H9 (cell line): ENCODE measurements around the gene HIC1. TPM values are rescaled to one million over a fixed set of nuclear protein-coding genes. Genes with fewer than 3 reads are reported as not detected.

Experiments
- DNase-seq: peaks from one replicate; pipeline ENCODE4 v3.0.0-alpha.2; 2017
- H2AFZ ChIP-seq: one replicate; pipeline ENCODE4 v1.6.1; 2013; ENCODE audit warnings: mild to moderate bottlenecking, low read length, control low read depth, moderate library complexity
- H2AK5ac ChIP-seq: 2 replicates; pipeline ENCODE4 v1.6.1; 2013; ENCODE audit warnings: low read length, control low read depth, mixed read lengths; ENCODE audit not compliant: insufficient read length
- H2BK120ac ChIP-seq: one replicate; pipeline ENCODE4 v1.6.1; 2013; ENCODE audit warnings: low read depth, mild to moderate bottlenecking, low read length, control low read depth, inconsistent platforms; ENCODE audit not compliant: poor library complexity, severe bottlenecking
- H2BK12ac ChIP-seq: 2 replicates; pipeline ENCODE4 v1.6.1; 2013; ENCODE audit warnings: low read length, control low read depth, mixed read lengths, low read depth; ENCODE audit not compliant: insufficient read length
- H2BK15ac ChIP-seq: 2 replicates; pipeline ENCODE4 v1.6.1; 2013; ENCODE audit warnings: low read depth, low read length, control low read depth
- H2BK20ac ChIP-seq: one replicate; pipeline ENCODE4 v1.6.1; 2013; ENCODE audit warnings: low read depth, mild to moderate bottlenecking, low read length, control low read depth, inconsistent platforms; ENCODE audit not compliant: poor library complexity, severe bottlenecking
- H2BK5ac ChIP-seq: 2 replicates; pipeline ENCODE4 v1.6.1; 2013; ENCODE audit warnings: low read length, control low read depth, mixed read lengths; ENCODE audit not compliant: insufficient read length
- H3K14ac ChIP-seq: 2 replicates; pipeline ENCODE4 v1.6.1; 2013; ENCODE audit warnings: low read length, control low read depth; ENCODE audit not compliant: insufficient read depth
- H3K18ac ChIP-seq: 2 replicates; pipeline ENCODE4 v1.6.1; 2013; ENCODE audit warnings: low read depth, mild to moderate bottlenecking, mixed read lengths, low read length, control low read depth; ENCODE audit not compliant: insufficient read length
- H3K23ac ChIP-seq: 2 replicates; pipeline ENCODE4 v1.6.1; 2013; ENCODE audit warnings: low read length, control low read depth, mixed read lengths, low read depth; ENCODE audit not compliant: insufficient read length
- H3K23me2 ChIP-seq: 2 replicates; pipeline ENCODE4 v1.6.1; 2013; ENCODE audit warnings: low read depth, mild to moderate bottlenecking, mixed read lengths, low read length, control low read depth; ENCODE audit not compliant: insufficient read length, poor library complexity, severe bottlenecking
- H3K27ac ChIP-seq: 2 replicates; pipeline ENCODE4 v1.5.1; 2013; ENCODE audit warnings: low read length, control low read depth, mixed read lengths, low read depth; ENCODE audit not compliant: insufficient read length
- H3K27me3 ChIP-seq: 2 replicates; pipeline ENCODE4 v1.6.1; 2013; ENCODE audit warnings: low read length, control low read depth, inconsistent platforms; ENCODE audit not compliant: insufficient read depth
- H3K4ac ChIP-seq: 2 replicates; pipeline ENCODE4 v1.6.1; 2013; ENCODE audit warnings: low read depth, mild to moderate bottlenecking, control low read depth, inconsistent platforms, low read length, moderate library complexity
- H3K4me1 ChIP-seq: 2 replicates; pipeline ENCODE4 v1.6.1; 2013; ENCODE audit warnings: low read length, control low read depth, inconsistent platforms; ENCODE audit not compliant: insufficient read depth
- H3K4me2 ChIP-seq: 2 replicates; pipeline ENCODE4 v1.6.1; 2013; ENCODE audit warnings: low read length, control low read depth, mixed read lengths; ENCODE audit not compliant: insufficient read length, insufficient read depth
- H3K56ac ChIP-seq: 2 replicates; pipeline ENCODE4 v1.6.1; 2013; ENCODE audit warnings: low read depth, mild to moderate bottlenecking, mixed read lengths, low read length, control low read depth; ENCODE audit not compliant: insufficient read length
- H3K79me1 ChIP-seq: 2 replicates; pipeline ENCODE4 v1.6.1; 2013; ENCODE audit warnings: low read depth, mild to moderate bottlenecking, moderate library complexity, low read length, control low read depth, inconsistent platforms; ENCODE audit not compliant: insufficient read depth, poor library complexity, severe bottlenecking
- H3K79me2 ChIP-seq: 2 replicates; pipeline ENCODE4 v1.6.1; 2013; ENCODE audit warnings: low read length, control low read depth, inconsistent platforms; ENCODE audit not compliant: insufficient read depth
- H3K9ac ChIP-seq: 2 replicates; pipeline ENCODE4 v1.6.1; 2013; ENCODE audit warnings: low read length, control low read depth, mixed read lengths; ENCODE audit not compliant: insufficient read length; ENCODE audit errors: extremely low read depth
- H3K9me3 ChIP-seq: one replicate; pipeline ENCODE4 v1.6.1; 2013; ENCODE audit warnings: low read depth, low read length, inconsistent platforms; ENCODE audit not compliant: control insufficient read depth
- H3T11ph ChIP-seq: one replicate; pipeline ENCODE4 v1.6.1; 2013; ENCODE audit warnings: mild to moderate bottlenecking, low read length, control low read depth, inconsistent platforms
- H4K20me1 ChIP-seq: one replicate; pipeline ENCODE4 v1.6.1; 2013; ENCODE audit not compliant: control insufficient read depth, insufficient read length, insufficient read depth
- H4K5ac ChIP-seq: 2 replicates; pipeline ENCODE4 v1.6.1; 2013; ENCODE audit warnings: low read depth, mild to moderate bottlenecking, mixed read lengths, low read length, control low read depth; ENCODE audit not compliant: insufficient read length
- H4K8ac ChIP-seq: replicated peaks from 2 replicates; pipeline ENCODE4 v1.6.1; 2013; ENCODE audit warnings: low read length, control low read depth, mixed read lengths, low read depth; ENCODE audit not compliant: insufficient read length
- H4K91ac ChIP-seq: 2 replicates; pipeline ENCODE4 v1.6.1; 2013; ENCODE audit warnings: low read depth, mild to moderate bottlenecking, moderate library complexity, mixed read lengths, low read length, control low read depth; ENCODE audit not compliant: insufficient read length
- H3K27ac Mint-ChIP-seq, 3 experiments: 2 replicates in 2 of 3; 3 replicates in 1 of 3; pipeline ENCODE4 v1.8.0; 2020 to 2021; ENCODE audit warnings: mixed read lengths in 3 of 3, mild to moderate bottlenecking in 1 of 3, moderate library complexity in 1 of 3
- H3K27me3 Mint-ChIP-seq: 2 replicates; pipeline ENCODE4 v1.8.0; 2021; ENCODE audit warnings: low read depth, mild to moderate bottlenecking, moderate library complexity, mixed read lengths
- H3K36me3 Mint-ChIP-seq, 3 experiments: 2 replicates in 2 of 3; 3 replicates in 1 of 3; pipeline ENCODE4 v1.8.0; 2020 to 2021; ENCODE audit warnings: low read depth in 3 of 3, mixed read lengths in 3 of 3; ENCODE audit not compliant: insufficient read depth in 1 of 3
- H3K4me1 Mint-ChIP-seq, 2 experiments: 2 replicates each; pipeline ENCODE4 v1.8.0; 2020; ENCODE audit warnings: mixed read lengths in 2 of 2
- H3K4me3 Mint-ChIP-seq, 2 experiments: 2 replicates in 1 of 2; 3 replicates in 1 of 2; pipeline ENCODE4 v1.8.0; 2020 to 2021; ENCODE audit warnings: mild to moderate bottlenecking in 2 of 2, mixed read lengths in 2 of 2, moderate library complexity in 1 of 2
- H3K9me3 Mint-ChIP-seq, 2 experiments: 2 replicates in 1 of 2; 3 replicates in 1 of 2; pipeline ENCODE4 v1.8.0; 2020; ENCODE audit warnings: mild to moderate bottlenecking in 2 of 2, mixed read lengths in 2 of 2, moderate library complexity in 1 of 2
- WGBS: extraction: QIAGEN DNeasy Blood & Tissue Kit; methylation state at CpG from one replicate; pipeline ENCODE4 v1.1.7; 2013; ENCODE audit warnings: missing lambda C conversion rate, low lambda C conversion rate, mixed read lengths; ENCODE audit not compliant: insufficient read length; ENCODE audit errors: extremely low coverage; 5-methylcytosine and 5-hydroxymethylcytosine counted together
- total RNA-seq: library from RNA; stranded (reverse); gene quantifications from 2 replicates; pipeline ENCODE4 v1.2.1, GENCODE V29; 2021
- TF ChIP-seq, protein P1 (sequence below): fragments of 200-600 bp; sonication (generic); conservative IDR thresholded peaks from 3 replicates; pipeline ENCODE4 v1.8.0; 2021; ENCODE audit warnings: antibody characterized with exemption, mild to moderate bottlenecking

Gene HIC1
- total RNA-seq, 1 experiment from 2014 or later = 1.8 TPM

DNA sequence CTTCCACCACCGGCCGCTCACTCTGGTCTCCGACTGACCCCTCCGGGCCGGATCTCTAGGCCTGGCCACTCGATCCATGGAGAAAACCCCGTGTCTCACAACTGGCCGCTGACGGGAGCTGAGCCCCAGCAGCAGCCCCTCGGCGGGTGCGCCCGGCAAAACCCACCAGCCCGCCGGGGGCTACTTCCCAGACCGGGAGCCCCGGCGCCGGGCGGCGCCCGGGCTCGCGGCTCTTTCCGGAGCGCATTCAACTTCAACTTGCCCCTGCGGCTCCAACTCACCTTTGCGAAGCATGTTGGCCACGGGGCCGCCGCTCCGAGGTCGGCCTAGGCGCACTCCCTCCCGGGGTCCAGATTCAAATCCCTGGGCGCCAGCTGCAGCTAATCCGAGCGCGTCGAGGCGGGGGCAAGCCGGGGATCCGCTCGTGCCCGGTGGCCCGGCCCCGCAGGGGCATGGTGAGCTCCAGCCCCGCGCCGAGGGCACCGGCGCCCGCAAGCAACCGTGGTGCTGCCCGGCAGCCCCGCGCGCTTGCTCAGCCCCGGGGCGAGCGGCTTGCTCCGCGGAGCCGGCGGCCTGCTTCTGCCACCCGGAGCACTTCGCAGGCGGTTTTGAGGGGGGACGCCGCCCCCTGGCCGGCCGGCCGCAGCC lies 30.2 kb upstream of the HIC1 start:
- Mint-ChIP-seq H3K27ac (no peak overlapping the region), H3K4me1 (peaks cover 9 to 19% of the 10 kb centered on the region in 2 experiments), H3K9me3 (peaks cover 5 to 6% of the 10 kb centered on the region in 2 experiments; a peak in 4 of 5 replicates), H3K36me3 (no peaks in the 10 kb centered on the region; a peak in 1 of 7 replicates), H3K27me3 (peaks cover 95% of the 10 kb centered on the region), H3K4me3 (peak overlapping the region; percentile 30 to 81; a peak in 3 of 5 replicates)
- Histone ChIP-seq H4K5ac (no peak overlapping the region), H3K14ac (no peak overlapping the region), H2BK12ac (no peak overlapping the region), H2BK5ac (no peak overlapping the region), H2AFZ (no peak overlapping the region), H3K23ac (no peak overlapping the region), H4K8ac (no peak overlapping the region), H3K79me1 (no peaks in the 10 kb centered on the region), H3K9ac (no peak overlapping the region), H2BK120ac (no peak overlapping the region), H4K91ac (no peak overlapping the region), H4K20me1 (no peaks in the 10 kb centered on the region), H3K9me3 (no peaks in the 10 kb centered on the region), H3K4me1 (no peaks in the 10 kb centered on the region), H3K23me2 (peaks cover 23% of the 10 kb centered on the region), H2BK15ac (no peak overlapping the region), H3K18ac (no peak overlapping the region), H2BK20ac (no peak overlapping the region), H3K79me2 (no peaks in the 10 kb centered on the region), H3K4me2 (peak overlapping the region; percentile 50), H2AK5ac (no peak overlapping the region), H3K27ac (no peak overlapping the region), H3T11ph (no peak overlapping the region), H3K56ac (no peak overlapping the region), H3K27me3 (peaks cover 65% of the 10 kb centered on the region), H3K4ac (no peak overlapping the region)
- no peak for DNase-seq
- WGBS = no CpG with 5 or more reads among the region's 73 CpGs
- TF ChIP-seq, protein P1, sequence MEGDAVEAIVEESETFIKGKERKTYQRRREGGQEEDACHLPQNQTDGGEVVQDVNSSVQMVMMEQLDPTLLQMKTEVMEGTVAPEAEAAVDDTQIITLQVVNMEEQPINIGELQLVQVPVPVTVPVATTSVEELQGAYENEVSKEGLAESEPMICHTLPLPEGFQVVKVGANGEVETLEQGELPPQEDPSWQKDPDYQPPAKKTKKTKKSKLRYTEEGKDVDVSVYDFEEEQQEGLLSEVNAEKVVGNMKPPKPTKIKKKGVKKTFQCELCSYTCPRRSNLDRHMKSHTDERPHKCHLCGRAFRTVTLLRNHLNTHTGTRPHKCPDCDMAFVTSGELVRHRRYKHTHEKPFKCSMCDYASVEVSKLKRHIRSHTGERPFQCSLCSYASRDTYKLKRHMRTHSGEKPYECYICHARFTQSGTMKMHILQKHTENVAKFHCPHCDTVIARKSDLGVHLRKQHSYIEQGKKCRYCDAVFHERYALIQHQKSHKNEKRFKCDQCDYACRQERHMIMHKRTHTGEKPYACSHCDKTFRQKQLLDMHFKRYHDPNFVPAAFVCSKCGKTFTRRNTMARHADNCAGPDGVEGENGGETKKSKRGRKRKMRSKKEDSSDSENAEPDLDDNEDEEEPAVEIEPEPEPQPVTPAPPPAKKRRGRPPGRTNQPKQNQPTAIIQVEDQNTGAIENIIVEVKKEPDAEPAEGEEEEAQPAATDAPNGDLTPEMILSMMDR = no peak
